ENCODE measurements around the gene ASB10.

DNA sequence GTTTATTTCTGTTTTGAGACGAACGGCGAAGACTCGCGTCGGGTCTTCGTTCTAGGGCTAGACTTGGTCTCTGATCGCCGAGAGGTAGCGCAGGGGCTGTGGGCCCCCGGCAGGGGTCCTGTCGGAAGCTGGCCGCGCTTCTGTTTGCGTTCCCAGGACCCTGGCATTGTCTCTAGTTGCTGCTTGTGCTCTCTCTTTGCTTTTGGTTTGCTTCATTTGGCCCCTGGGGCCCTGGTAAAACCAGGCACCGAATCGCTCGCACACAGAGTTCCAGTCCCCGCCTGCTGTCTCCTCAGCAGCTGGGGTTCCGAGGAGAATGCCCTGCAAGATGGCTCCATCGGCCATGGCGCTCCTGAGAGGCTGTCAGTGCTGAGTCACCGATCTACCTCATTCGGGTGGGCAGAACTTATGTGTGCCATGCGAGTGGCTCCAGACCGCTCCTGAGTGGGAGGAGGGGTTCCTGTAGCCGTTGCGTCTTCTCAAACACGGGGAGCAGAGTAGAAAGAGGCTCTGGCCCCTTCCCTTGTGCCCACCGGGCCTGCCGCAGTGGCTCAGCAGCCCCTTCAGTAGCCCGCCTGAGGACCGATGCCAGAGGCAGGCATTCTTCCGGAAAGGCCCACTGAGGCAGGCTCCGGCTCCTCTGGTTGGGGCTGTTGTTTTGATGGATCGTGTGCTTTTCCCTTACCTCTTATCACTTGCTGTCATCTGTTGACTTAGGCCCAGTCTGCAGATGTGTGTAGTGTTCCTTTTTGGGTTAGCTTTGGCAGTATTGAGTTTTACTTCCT lies 46.1 kb upstream of the ASB10 start:
- TF ChIP-seq CTCF (IDR thresholded peaks at IDR 0.05), result no peak
- peak in 1 of 4 donors; percentile 7 for TF ChIP-seq POLR2AphosphoS5 (IDR thresholded peaks at IDR 0.05)
- TF ChIP-seq POLR2A (IDR thresholded peaks at IDR 0.05), result no peak

All from sigmoid colon (tissue), 4 donors.